PFSK-1 (cell line): ENCODE data around the gene ZC3H4.

Source experiments
- POLR2AphosphoS5 ChIP-seq: IDR thresholded peaks from 2 replicates; pipeline ENCODE4 v1.6.1; 2012; ENCODE audit warnings: low read depth, mild to moderate bottlenecking, control low read depth, low read length, moderate library complexity
- TF ChIP-seq, protein P1 (sequence below), 2 experiments: IDR thresholded peaks; 2 replicates each; pipeline versions ENCODE4 v1.6.1 to v1.8.0; 2011 to 2012; ENCODE audit warnings: low read depth in 2 of 2, low read length in 2 of 2, control low read depth in 1 of 2, inconsistent platforms in 1 of 2, mild to moderate bottlenecking in 1 of 2, moderate library complexity in 1 of 2; ENCODE audit not compliant: insufficient read depth in 1 of 2

DNA sequence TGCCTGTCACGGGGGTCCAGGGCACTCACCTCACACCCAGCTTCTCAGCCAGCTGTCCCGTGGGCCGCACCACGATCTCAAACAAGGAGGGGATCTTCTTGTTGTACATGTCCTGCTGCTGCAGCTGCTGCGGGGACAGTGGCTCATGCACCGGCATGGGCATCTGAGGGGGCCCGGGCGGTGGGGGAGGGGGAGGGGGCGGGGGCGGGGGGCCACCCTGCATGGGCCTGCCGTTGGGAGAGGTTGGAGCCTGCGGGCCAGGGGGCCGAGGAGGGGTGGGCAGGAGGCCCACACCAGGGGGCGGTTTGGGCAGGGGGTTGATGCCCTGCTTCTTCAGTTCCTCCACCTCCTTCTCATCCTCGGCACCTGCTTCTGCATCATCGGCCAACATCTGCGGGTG lies 41.3 kb downstream of the ZC3H4 start:
- no peak for TF ChIP-seq POLR2AphosphoS5
- TF ChIP-seq, protein P1, sequence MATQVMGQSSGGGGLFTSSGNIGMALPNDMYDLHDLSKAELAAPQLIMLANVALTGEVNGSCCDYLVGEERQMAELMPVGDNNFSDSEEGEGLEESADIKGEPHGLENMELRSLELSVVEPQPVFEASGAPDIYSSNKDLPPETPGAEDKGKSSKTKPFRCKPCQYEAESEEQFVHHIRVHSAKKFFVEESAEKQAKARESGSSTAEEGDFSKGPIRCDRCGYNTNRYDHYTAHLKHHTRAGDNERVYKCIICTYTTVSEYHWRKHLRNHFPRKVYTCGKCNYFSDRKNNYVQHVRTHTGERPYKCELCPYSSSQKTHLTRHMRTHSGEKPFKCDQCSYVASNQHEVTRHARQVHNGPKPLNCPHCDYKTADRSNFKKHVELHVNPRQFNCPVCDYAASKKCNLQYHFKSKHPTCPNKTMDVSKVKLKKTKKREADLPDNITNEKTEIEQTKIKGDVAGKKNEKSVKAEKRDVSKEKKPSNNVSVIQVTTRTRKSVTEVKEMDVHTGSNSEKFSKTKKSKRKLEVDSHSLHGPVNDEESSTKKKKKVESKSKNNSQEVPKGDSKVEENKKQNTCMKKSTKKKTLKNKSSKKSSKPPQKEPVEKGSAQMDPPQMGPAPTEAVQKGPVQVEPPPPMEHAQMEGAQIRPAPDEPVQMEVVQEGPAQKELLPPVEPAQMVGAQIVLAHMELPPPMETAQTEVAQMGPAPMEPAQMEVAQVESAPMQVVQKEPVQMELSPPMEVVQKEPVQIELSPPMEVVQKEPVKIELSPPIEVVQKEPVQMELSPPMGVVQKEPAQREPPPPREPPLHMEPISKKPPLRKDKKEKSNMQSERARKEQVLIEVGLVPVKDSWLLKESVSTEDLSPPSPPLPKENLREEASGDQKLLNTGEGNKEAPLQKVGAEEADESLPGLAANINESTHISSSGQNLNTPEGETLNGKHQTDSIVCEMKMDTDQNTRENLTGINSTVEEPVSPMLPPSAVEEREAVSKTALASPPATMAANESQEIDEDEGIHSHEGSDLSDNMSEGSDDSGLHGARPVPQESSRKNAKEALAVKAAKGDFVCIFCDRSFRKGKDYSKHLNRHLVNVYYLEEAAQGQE (IDR thresholded peaks at IDR 0.05; ENCODE audit: insufficient read depth in 1 of 2, low read depth in 2 of 2, low read length in 2 of 2) = no peak
